ENCODE results near the gene FUT4. TPM values are rescaled to one million over a fixed set of nuclear protein-coding genes. Genes with fewer than 3 reads are reported as not detected.

The FUT4 gene
- total RNA-seq, 1 experiment from 2014 or later: 5.7 TPM

DNA sequence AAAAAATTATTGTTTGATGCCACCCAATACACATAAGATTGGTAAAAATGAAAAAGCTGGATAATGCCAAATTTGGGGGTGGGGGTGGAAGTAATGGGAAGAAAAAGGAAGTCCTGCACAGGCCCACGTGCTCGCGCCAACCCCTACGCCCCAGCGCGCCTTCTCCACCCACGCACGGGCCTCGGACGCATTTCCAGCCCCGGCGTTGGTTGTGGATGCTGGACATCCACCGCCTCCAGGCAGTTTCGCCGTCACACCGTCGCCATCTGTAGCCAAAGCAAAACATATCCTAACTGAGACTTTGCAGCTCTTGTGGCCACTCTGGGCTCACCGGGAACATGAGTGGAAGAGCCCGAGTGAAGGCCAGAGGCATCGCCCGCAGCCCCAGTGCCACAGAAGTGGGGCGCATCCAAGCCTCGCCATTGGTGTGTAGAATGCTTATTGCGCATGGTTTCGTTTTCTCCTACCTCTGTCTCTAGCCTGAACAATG lies 23.5 kb downstream of the FUT4 start, which contains the start of gene PIWIL4:
PIWIL4 (plus strand) TSS at position 188 of the 490 bp plus-strand sequence; CDS start at position 339, 151 bp downstream.
- intact Hi-C loops (cut with micrococcal nuclease): no loop called here
- no TSS peak for BruUV-seq (replicated peaks)
- no peaks in the 10 kb centered on the region for H3K79me2 ChIP-seq (ENCODE audit: insufficient read depth, low read length)
- no peaks in the 10 kb centered on the region for H3K9me2 ChIP-seq (ENCODE audit: insufficient read depth)
- no peak within 1 kb of the TSS for H3K4me3 ChIP-seq (replicated peaks in 1 of 2; ENCODE audit: low read depth in 1 of 2, low read length in 2 of 2)
- H3K36me3 ChIP-seq (ENCODE audit: control insufficient read depth in 1 of 2, insufficient read depth in 2 of 2, low read length in 2 of 2): no peaks in the 10 kb centered on the region
- no peak within 1 kb of the TSS for H3K27ac ChIP-seq (ENCODE audit: low read depth, low read length)
- H3K9ac ChIP-seq (ENCODE audit: low read length): no peak within 1 kb of the TSS
- ATAC-seq (no peak), DNase-seq (ENCODE audit: low read depth, low spot score) (no peak)
- H3K4me2 ChIP-seq (ENCODE audit: low read length): no peak within 1 kb of the TSS
- no peak within 1 kb of the TSS for H2AFZ ChIP-seq (ENCODE audit: low read depth, low read length, poor library complexity, severe bottlenecking)
- H3K27me3 ChIP-seq (ENCODE audit: insufficient read depth, low read length): no peaks in the 10 kb centered on the region
- H4K20me1 ChIP-seq (ENCODE audit: insufficient read depth): no peaks in the 10 kb centered on the region
- ChIA-PET POLR2A (no interaction called here), RAD21 (ENCODE audit: low non-redundant PET in 1 of 2, low total read pairs in 2 of 2, uncharacterized antibody in 2 of 2, unreplicated experiment in 2 of 2) (no interaction called here), CTCF (no interaction called here)
- TF ChIP-seq, protein P1, sequence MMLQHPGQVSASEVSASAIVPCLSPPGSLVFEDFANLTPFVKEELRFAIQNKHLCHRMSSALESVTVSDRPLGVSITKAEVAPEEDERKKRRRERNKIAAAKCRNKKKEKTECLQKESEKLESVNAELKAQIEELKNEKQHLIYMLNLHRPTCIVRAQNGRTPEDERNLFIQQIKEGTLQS (IDR thresholded peaks at IDR 0.05): no peak
- TF ChIP-seq YY1 (IDR thresholded peaks at IDR 0.05; ENCODE audit: extremely low read depth, insufficient replicate concordance, low read depth, low read length) (no peak), SIN3A (IDR thresholded peaks at IDR 0.05; ENCODE audit: low read depth) (no peak), CEBPB (IDR thresholded peaks at IDR 0.05; ENCODE audit: low read depth) (no peak), ELF1 (IDR thresholded peaks at IDR 0.05; ENCODE audit: borderline replicate concordance, low read depth) (no peak)
- TF ChIP-seq, protein P2, sequence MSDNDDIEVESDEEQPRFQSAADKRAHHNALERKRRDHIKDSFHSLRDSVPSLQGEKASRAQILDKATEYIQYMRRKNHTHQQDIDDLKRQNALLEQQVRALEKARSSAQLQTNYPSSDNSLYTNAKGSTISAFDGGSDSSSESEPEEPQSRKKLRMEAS (IDR thresholded peaks at IDR 0.05): no peak
- H3K9me3 ChIP-seq (ENCODE audit: control insufficient read depth in 1 of 2, insufficient read depth in 1 of 2, low read depth in 1 of 2, low read length in 2 of 2): no peaks in the 10 kb centered on the region
- H3K4me1 ChIP-seq (ENCODE audit: control insufficient read depth in 1 of 2, insufficient read depth in 2 of 2, low read length in 2 of 2): peaks cover 2 to 14% of the 10 kb centered on the region in 2 experiments; a peak in 3 of 4 replicates

DNA sequence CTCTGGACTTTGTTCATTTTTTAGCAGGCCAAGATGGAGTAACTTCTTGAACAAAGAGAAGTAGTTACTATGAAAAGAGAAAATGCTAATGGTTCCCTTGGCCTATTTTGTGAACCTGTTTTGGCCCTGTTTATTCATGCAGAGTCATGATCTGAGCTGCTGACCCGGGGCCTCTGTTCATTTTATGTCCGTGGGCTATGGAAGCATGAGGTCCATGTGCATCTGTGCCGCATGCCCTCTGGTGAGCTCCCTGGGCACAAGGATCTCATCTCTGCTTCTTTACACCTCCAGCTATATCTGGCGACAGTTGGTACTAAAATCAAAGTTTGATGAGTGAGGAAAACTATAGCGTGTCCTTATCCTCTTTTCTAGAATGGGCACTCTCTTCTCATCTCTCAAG lies 24.5 kb downstream of the FUT4 start:
- ChIA-PET RAD21 (ENCODE audit: low non-redundant PET in 1 of 2, low total read pairs in 2 of 2, uncharacterized antibody in 2 of 2, unreplicated experiment in 2 of 2) (no interaction called here), CTCF (no interaction called here), POLR2A (no interaction called here)
- no peak for ATAC-seq
- no peaks in the 10 kb centered on the region for H3K79me2 ChIP-seq (ENCODE audit: insufficient read depth, low read length)
- H3K36me3 ChIP-seq (ENCODE audit: control insufficient read depth in 1 of 2, insufficient read depth in 2 of 2, low read length in 2 of 2): no peaks in the 10 kb centered on the region
- H3K9ac ChIP-seq (ENCODE audit: low read length): no peak overlapping the region
- H2AFZ ChIP-seq (ENCODE audit: low read depth, low read length, poor library complexity, severe bottlenecking): no peak overlapping the region
- H4K20me1 ChIP-seq (ENCODE audit: insufficient read depth): no peaks in the 10 kb centered on the region
- H3K4me1 ChIP-seq (ENCODE audit: control insufficient read depth in 1 of 2, insufficient read depth in 2 of 2, low read length in 2 of 2): peaks cover 0 to 8% of the 10 kb centered on the region in 2 experiments; a peak in 3 of 4 replicates
- H3K9me2 ChIP-seq (ENCODE audit: insufficient read depth): no peaks in the 10 kb centered on the region
- no peaks in the 10 kb centered on the region for H3K27me3 ChIP-seq (ENCODE audit: insufficient read depth, low read length)
- H3K9me3 ChIP-seq (ENCODE audit: control insufficient read depth in 1 of 2, insufficient read depth in 1 of 2, low read depth in 1 of 2, low read length in 2 of 2): no peaks in the 10 kb centered on the region
- intact Hi-C loops (cut with micrococcal nuclease): no loop called here
- H3K4me3 ChIP-seq (replicated peaks in 1 of 2; ENCODE audit: low read depth in 1 of 2, low read length in 2 of 2): no peak overlapping the region
- H3K27ac ChIP-seq (ENCODE audit: low read depth, low read length): no peak overlapping the region
- DNase-seq (ENCODE audit: low read depth, low spot score): no peak
- BruUV-seq (replicated peaks): no TSS peak
- H3K4me2 ChIP-seq (ENCODE audit: low read length): no peak overlapping the region
- TF ChIP-seq SP1 (IDR thresholded peaks at IDR 0.05; ENCODE audit: low read depth): no peak
- TF ChIP-seq EGR1 (IDR thresholded peaks at IDR 0.05; ENCODE audit: low read depth): no peak
- no peak for TF ChIP-seq SIN3A (IDR thresholded peaks at IDR 0.05; ENCODE audit: low read depth)
- TF ChIP-seq ZFX (IDR thresholded peaks at IDR 0.05): no peak
- TF ChIP-seq, protein P3, sequence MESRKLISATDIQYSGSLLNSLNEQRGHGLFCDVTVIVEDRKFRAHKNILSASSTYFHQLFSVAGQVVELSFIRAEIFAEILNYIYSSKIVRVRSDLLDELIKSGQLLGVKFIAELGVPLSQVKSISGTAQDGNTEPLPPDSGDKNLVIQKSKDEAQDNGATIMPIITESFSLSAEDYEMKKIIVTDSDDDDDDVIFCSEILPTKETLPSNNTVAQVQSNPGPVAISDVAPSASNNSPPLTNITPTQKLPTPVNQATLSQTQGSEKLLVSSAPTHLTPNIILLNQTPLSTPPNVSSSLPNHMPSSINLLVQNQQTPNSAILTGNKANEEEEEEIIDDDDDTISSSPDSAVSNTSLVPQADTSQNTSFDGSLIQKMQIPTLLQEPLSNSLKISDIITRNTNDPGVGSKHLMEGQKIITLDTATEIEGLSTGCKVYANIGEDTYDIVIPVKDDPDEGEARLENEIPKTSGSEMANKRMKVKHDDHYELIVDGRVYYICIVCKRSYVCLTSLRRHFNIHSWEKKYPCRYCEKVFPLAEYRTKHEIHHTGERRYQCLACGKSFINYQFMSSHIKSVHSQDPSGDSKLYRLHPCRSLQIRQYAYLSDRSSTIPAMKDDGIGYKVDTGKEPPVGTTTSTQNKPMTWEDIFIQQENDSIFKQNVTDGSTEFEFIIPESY (IDR thresholded peaks at IDR 0.05; ENCODE audit: extremely low read depth, insufficient replicate concordance, low read length): no peak
- TF ChIP-seq, protein P4, sequence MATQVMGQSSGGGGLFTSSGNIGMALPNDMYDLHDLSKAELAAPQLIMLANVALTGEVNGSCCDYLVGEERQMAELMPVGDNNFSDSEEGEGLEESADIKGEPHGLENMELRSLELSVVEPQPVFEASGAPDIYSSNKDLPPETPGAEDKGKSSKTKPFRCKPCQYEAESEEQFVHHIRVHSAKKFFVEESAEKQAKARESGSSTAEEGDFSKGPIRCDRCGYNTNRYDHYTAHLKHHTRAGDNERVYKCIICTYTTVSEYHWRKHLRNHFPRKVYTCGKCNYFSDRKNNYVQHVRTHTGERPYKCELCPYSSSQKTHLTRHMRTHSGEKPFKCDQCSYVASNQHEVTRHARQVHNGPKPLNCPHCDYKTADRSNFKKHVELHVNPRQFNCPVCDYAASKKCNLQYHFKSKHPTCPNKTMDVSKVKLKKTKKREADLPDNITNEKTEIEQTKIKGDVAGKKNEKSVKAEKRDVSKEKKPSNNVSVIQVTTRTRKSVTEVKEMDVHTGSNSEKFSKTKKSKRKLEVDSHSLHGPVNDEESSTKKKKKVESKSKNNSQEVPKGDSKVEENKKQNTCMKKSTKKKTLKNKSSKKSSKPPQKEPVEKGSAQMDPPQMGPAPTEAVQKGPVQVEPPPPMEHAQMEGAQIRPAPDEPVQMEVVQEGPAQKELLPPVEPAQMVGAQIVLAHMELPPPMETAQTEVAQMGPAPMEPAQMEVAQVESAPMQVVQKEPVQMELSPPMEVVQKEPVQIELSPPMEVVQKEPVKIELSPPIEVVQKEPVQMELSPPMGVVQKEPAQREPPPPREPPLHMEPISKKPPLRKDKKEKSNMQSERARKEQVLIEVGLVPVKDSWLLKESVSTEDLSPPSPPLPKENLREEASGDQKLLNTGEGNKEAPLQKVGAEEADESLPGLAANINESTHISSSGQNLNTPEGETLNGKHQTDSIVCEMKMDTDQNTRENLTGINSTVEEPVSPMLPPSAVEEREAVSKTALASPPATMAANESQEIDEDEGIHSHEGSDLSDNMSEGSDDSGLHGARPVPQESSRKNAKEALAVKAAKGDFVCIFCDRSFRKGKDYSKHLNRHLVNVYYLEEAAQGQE (IDR thresholded peaks at IDR 0.05; ENCODE audit: low read depth): no peak
- no peak for TF ChIP-seq CBX3 (IDR thresholded peaks at IDR 0.05; ENCODE audit: low read depth)
- TF ChIP-seq RAD21 (IDR thresholded peaks at IDR 0.05; ENCODE audit: low read depth): no peak
- no peak for TF ChIP-seq POLR2A (IDR thresholded peaks at IDR 0.05; ENCODE audit: borderline replicate concordance, extremely low read depth, insufficient read depth, insufficient read length)
- TF ChIP-seq, protein P2 (IDR thresholded peaks at IDR 0.05): no peak
